ENCODE results near the gene CD300LG. TPM values are rescaled to one million over a fixed set of nuclear protein-coding genes. Genes with fewer than 3 reads are reported as not detected.

CD300LG gene
- total RNA-seq, 1 donor from 2014 or later: not detected

DNA sequence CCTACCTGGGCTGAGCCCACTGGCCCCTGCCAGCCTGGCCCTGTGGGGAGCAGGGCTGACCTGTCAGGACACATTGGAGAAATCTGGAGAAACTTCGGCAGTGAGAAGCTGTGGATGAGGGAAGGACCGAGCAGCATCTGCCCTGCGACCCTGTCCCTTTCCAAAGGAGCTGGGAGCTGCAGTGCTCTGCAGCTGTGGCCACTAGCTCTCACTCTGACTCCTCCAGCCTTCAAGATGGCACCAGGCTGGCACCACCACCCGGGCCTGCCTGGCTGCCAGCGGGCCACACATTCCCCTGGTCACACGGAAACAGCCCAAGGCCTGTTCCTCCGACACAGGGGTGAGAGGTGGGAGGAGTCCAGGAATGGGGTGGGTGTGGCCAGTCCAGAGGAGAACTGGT is 30.1 kb downstream of the CD300LG start:
- POLR2A ChIA-PET: no interaction called here
- no peaks in the 10 kb centered on the region for H3K36me3 Mint-ChIP-seq (ENCODE audit: low read depth)

DNA sequence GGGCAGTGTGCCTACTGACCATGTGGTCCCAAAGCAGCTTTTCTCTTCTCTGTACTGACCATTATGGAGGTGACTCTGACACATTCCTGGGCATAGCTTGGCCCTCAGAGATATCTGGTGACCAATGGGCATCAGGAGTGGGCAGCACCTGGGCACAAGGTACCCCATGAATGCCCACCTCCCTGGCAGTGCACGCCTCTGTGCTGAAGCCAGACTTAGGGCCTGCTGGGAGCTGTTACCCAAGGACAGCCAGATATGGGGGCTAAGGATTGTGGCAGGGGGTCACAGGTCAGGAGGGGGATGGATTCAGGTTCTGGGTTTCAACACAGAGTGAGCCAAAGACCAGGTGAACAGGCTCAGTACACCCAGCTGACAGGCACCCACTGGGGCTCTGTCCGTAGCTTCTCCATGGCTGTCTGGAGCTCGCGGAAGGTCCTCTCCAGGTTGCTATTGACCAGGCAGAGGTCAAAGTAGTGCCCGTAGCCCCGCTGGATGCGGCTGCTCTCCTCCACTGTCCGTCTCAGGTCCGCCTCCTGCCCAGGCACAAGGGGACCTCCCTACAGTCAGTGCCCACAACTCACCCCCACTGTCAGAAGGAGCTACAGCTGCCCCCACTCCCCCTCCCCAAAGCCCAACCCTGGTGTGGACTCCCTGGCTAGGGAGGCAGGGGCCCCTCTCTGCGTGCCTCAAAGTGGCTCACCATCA is 30.6 kb downstream of the CD300LG start:
- Mint-ChIP-seq H3K27ac (no peak overlapping the region), H3K4me1 (no peaks in the 10 kb centered on the region), H3K9me3 (no peaks in the 10 kb centered on the region), H3K4me3 (no peak overlapping the region), H3K27me3 (peaks cover 25% of the 10 kb centered on the region), H3K36me3 (ENCODE audit: low read depth) (no peaks in the 10 kb centered on the region)
- DNase-seq (no peak), ATAC-seq (ENCODE audit: low read depth) (no peak)
- POLR2A ChIA-PET: interaction anchor here (0.6 kb wide), 1 partner anchor 33 kb away, joined by 3 read pairs; no protein-coding TSS in a partner anchor
- intact Hi-C loops (cut with micrococcal nuclease): loop anchor here (1.0 to 2.0 kb wide), 4 partner anchors 61 to 291 kb away; no protein-coding TSS in a partner anchor
- CTCF ChIA-PET: interaction anchor here (0.9 to 1.7 kb wide), 4 partner anchors 18 to 291 kb away, joined by 3 to 8 read pairs (median 4); no protein-coding TSS in a partner anchor
- TF ChIP-seq, protein P1, sequence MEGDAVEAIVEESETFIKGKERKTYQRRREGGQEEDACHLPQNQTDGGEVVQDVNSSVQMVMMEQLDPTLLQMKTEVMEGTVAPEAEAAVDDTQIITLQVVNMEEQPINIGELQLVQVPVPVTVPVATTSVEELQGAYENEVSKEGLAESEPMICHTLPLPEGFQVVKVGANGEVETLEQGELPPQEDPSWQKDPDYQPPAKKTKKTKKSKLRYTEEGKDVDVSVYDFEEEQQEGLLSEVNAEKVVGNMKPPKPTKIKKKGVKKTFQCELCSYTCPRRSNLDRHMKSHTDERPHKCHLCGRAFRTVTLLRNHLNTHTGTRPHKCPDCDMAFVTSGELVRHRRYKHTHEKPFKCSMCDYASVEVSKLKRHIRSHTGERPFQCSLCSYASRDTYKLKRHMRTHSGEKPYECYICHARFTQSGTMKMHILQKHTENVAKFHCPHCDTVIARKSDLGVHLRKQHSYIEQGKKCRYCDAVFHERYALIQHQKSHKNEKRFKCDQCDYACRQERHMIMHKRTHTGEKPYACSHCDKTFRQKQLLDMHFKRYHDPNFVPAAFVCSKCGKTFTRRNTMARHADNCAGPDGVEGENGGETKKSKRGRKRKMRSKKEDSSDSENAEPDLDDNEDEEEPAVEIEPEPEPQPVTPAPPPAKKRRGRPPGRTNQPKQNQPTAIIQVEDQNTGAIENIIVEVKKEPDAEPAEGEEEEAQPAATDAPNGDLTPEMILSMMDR (IDR thresholded peaks at IDR 0.05): no peak

More for the DNA sequence above, 30.1 kb downstream of the CD300LG start:
- H3K27ac Mint-ChIP-seq: no peak overlapping the region
- no peaks in the 10 kb centered on the region for H3K9me3 Mint-ChIP-seq
- peaks cover 25% of the 10 kb centered on the region for H3K27me3 Mint-ChIP-seq
- no peaks in the 10 kb centered on the region for H3K4me1 Mint-ChIP-seq
- TF ChIP-seq, protein P1 (IDR thresholded peaks at IDR 0.05): no peak
- no peak for ATAC-seq (ENCODE audit: low read depth)
- CTCF ChIA-PET: interaction anchor here (1.7 kb wide), 1 partner anchor 34 kb away, joined by 4 read pairs; no protein-coding TSS in a partner anchor
- intact Hi-C loops (cut with micrococcal nuclease): no loop called here
- DNase-seq: no peak
- H3K4me3 Mint-ChIP-seq: no peak overlapping the region

DNA sequence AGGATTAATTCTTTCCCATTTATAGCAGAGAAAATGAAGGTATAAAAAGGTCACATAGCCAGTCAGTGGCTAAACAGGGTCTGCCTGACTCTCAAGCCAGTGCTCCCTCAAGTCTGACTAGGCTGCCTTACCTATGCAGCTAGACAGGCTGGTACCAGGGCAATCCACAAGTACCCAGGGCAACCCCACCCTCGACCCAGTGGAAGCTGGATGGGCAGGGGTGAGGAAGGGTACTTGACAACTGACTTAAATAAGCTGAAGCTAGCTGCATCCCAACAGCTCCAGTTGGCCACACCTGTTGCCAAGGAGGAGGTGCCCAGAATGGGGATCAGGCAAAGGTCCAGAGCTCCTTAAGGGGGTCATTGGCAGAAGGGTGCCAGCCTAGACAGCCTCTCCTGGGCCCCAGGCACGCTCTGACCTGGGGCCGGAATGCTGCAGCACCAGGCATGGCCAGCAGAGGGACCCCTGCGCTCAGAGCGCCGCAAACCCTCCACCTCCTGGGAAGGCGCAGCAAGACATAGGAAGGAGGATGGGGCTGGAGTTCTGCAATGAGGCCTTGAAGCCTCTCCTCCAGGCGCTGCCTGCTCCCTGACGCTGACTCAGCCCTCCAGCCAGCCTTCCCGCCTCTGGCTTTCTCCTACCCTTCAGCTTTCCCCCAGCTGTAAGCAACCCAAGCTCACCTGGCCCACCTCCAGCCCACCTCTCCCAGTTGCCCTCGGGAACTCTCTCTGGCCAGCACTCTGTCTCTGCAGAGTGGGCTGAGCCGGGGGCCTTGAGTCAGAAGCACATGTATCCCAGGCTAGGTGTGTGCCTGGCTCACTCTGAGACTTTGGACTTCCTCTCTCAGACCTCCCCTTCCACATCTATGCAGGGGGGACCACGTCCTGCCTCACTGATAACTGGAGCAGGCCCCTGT is 31.5 kb downstream of the CD300LG start:
- POLR2A ChIA-PET: no interaction called here

DNA sequence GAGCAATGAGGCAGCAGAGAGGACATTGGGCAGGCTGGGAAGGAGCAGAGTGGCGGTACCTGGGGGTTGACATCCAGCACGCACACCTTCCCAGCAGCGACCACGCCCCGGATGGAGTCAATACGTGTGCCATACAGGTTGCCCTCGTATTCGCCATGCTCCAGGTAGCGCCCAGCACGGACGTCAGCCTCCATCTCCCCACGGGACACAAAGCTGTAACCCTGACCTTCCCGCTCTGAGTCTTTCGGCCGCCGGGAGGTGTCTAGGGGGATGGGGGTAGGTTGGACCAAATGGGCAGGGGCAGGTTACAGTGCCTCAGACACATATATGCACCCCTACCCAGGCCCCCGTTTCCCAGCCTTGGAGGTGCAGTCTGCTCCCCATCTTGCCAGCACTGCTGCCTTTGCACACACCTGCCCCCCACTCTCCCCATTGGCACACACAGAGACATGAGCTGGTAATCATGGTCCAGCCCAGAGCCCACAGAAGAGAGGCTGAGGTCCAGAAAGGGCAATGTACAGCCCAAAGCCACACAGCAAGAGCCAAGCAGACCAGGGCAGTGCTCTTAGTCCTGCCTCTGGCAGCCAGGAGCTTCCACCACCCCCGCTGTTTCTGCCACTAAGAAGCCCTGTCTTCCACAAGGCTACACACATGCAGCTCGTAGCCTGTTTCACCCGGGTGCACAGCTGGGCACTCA is 32.9 kb downstream of the CD300LG start:
- Mint-ChIP-seq H3K4me1 (no peaks in the 10 kb centered on the region), H3K27me3 (peaks cover 28% of the 10 kb centered on the region), H3K4me3 (no peak overlapping the region), H3K27ac (no peak overlapping the region), H3K9me3 (no peaks in the 10 kb centered on the region), H3K36me3 (ENCODE audit: low read depth) (no peaks in the 10 kb centered on the region)
- TF ChIP-seq, protein P1 (IDR thresholded peaks at IDR 0.05): no peak
- ChIA-PET POLR2A (no interaction called here), CTCF (interaction anchor here (0.7 to 1.1 kb wide), 4 partner anchors 9 to 162 kb away, joined by 3 to 4 read pairs (median 4); no protein-coding TSS in a partner anchor)
- ATAC-seq (ENCODE audit: low read depth) (no peak), DNase-seq (no peak)
- intact Hi-C loops (cut with micrococcal nuclease): loop anchor here (2.0 kb wide), 2 partner anchors 59 to 161 kb away; no protein-coding TSS in a partner anchor

More for the DNA sequence above, 31.5 kb downstream of the CD300LG start:
- Mint-ChIP-seq H3K9me3 (no peaks in the 10 kb centered on the region), H3K4me1 (no peaks in the 10 kb centered on the region), H3K27ac (no peak overlapping the region), H3K4me3 (no peak overlapping the region), H3K27me3 (peaks cover 28% of the 10 kb centered on the region), H3K36me3 (ENCODE audit: low read depth) (no peaks in the 10 kb centered on the region)
- ATAC-seq (ENCODE audit: low read depth) (peak; percentile 95), DNase-seq (peak; percentile 73)
- TF ChIP-seq, protein P1 (IDR thresholded peaks at IDR 0.05): peak; percentile 70
- CTCF ChIA-PET: interaction anchor here (0.7 to 1.7 kb wide), 5 partner anchors 17 to 290 kb away, joined by 3 to 8 read pairs (median 4); no protein-coding TSS in a partner anchor
- intact Hi-C loops (cut with micrococcal nuclease): loop anchor here (1.0 to 2.0 kb wide), 4 partner anchors 60 to 290 kb away; no protein-coding TSS in a partner anchor
